ENCODE measurements around the gene CLPSL2. TPM values are rescaled to one million over a fixed set of nuclear protein-coding genes. Genes with fewer than 3 reads are reported as not detected.

The CLPSL2 gene
- total RNA-seq, 1 donor from 2014 or later: not detected

DNA sequence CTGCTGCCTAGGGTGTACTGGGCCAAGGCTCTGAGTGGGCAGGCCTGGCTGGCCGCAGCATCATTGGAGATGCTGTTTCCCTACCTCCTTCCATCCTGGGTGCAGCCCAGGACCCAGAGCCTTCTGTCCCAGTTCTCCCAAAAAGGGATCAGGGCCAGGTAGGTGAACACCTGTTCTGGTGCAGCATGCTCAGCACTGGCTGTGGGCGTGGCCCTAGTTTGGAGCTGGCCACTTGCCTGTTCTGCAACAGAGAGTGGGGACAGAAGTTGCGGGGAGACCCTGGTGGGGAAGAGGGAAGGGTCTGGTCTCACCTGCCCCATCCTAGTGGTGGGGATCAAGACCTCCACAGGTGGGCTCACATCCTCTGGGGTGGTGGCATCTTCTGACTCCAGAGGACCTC is 40.9 kb upstream of the CLPSL2 start:
- no peaks in the 10 kb centered on the region for H4K20me1 ChIP-seq (ENCODE audit: insufficient read depth, low read length)
- no peak overlapping the region for H2AFZ ChIP-seq (ENCODE audit: low read depth, low read length)
- peaks cover 15% of the 10 kb centered on the region for H3K27me3 Mint-ChIP-seq (ENCODE audit: low read depth, unreplicated experiment)
- no peaks in the 10 kb centered on the region for H3K79me2 ChIP-seq (ENCODE audit: insufficient read depth, low read length)
- H3K27ac ChIP-seq (ENCODE audit: low read depth, low read length): no peak overlapping the region
- no peak overlapping the region for H3K27ac Mint-ChIP-seq (ENCODE audit: unreplicated experiment)
- no peak overlapping the region for H3K4me2 ChIP-seq (ENCODE audit: low read length)
- H3K4me1 Mint-ChIP-seq (ENCODE audit: low read depth, unreplicated experiment): peaks cover 15% of the 10 kb centered on the region
- DNase-seq (ENCODE audit: low read depth): no peak
- H3K9me3 Mint-ChIP-seq (ENCODE audit: unreplicated experiment): no peaks in the 10 kb centered on the region
- no peak overlapping the region for H3K4me3 ChIP-seq (ENCODE audit: insufficient read depth, low read depth, low read length)
- H3K4me3 Mint-ChIP-seq (ENCODE audit: unreplicated experiment): no peak overlapping the region
- H3K27me3 ChIP-seq (ENCODE audit: insufficient read depth, low read length): no peaks in the 10 kb centered on the region
- TF ChIP-seq, protein P1, sequence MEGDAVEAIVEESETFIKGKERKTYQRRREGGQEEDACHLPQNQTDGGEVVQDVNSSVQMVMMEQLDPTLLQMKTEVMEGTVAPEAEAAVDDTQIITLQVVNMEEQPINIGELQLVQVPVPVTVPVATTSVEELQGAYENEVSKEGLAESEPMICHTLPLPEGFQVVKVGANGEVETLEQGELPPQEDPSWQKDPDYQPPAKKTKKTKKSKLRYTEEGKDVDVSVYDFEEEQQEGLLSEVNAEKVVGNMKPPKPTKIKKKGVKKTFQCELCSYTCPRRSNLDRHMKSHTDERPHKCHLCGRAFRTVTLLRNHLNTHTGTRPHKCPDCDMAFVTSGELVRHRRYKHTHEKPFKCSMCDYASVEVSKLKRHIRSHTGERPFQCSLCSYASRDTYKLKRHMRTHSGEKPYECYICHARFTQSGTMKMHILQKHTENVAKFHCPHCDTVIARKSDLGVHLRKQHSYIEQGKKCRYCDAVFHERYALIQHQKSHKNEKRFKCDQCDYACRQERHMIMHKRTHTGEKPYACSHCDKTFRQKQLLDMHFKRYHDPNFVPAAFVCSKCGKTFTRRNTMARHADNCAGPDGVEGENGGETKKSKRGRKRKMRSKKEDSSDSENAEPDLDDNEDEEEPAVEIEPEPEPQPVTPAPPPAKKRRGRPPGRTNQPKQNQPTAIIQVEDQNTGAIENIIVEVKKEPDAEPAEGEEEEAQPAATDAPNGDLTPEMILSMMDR (IDR thresholded peaks at IDR 0.05; ENCODE audit: insufficient read depth, low read depth, low read length): no peak
- no peak for TF ChIP-seq EZH2 (IDR thresholded peaks at IDR 0.05; ENCODE audit: insufficient read depth, low read length)
- H3K9ac ChIP-seq (ENCODE audit: low read length): no peak overlapping the region
- H3K36me3 ChIP-seq (ENCODE audit: insufficient read depth, low read length): no peaks in the 10 kb centered on the region
- no peaks in the 10 kb centered on the region for H3K9me3 ChIP-seq (ENCODE audit: insufficient read depth, low read depth, low read length)
- no peaks in the 10 kb centered on the region for H3K36me3 Mint-ChIP-seq (ENCODE audit: low read depth, unreplicated experiment)
- FAIRE-seq: no peak
- H3K4me1 ChIP-seq (ENCODE audit: insufficient read depth, low read length): peaks cover 11% of the 10 kb centered on the region

DNA sequence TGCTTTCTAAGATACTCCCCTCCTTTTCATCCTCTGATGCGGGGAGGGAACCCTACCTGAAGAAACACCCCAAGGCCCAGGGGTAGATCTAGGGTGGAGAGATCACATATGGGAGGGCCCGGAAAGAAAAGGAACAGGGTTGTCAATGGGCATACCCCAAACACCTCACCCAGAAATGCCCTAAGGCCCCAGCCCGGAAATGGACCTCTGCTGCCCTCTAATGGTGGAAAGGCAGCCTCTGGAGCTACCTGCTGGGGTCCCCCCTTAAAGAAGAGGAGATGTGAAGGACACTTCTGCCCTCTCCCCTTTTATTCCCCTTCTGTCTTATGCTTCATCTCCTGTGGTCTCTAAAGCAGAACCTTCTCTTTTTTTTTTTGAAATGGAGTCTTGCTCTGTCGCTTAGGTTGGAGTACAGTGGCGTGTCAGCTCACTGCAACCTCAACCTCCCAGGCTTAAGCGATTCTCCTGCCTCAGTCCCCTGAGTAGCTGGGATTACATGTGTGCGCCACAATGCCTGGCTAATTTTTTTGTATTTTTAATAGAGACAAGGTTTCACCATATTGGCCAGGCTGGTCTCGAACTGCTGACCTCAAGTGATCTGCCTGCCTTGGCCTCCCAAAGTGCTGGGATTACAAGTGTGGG is 40.0 kb upstream of the CLPSL2 start:
- H3K36me3 Mint-ChIP-seq (ENCODE audit: low read depth, unreplicated experiment): no peaks in the 10 kb centered on the region
- Histone ChIP-seq H3K4me1 (ENCODE audit: insufficient read depth, low read length) (peaks cover 8% of the 10 kb centered on the region), H3K27me3 (ENCODE audit: insufficient read depth, low read length) (no peaks in the 10 kb centered on the region), H4K20me1 (ENCODE audit: insufficient read depth, low read length) (no peaks in the 10 kb centered on the region), H3K4me2 (ENCODE audit: low read length) (no peak overlapping the region), H3K27ac (ENCODE audit: low read depth, low read length) (no peak overlapping the region), H3K9me3 (ENCODE audit: insufficient read depth, low read depth, low read length) (no peaks in the 10 kb centered on the region), H3K36me3 (ENCODE audit: insufficient read depth, low read length) (no peaks in the 10 kb centered on the region), H3K79me2 (ENCODE audit: insufficient read depth, low read length) (no peaks in the 10 kb centered on the region), H2AFZ (ENCODE audit: low read depth, low read length) (no peak overlapping the region), H3K9ac (ENCODE audit: low read length) (no peak overlapping the region), H3K4me3 (ENCODE audit: insufficient read depth, low read depth, low read length) (no peak overlapping the region)
- no peak for DNase-seq (ENCODE audit: low read depth)
- peaks cover 12% of the 10 kb centered on the region for H3K27me3 Mint-ChIP-seq (ENCODE audit: low read depth, unreplicated experiment)
- H3K4me1 Mint-ChIP-seq (ENCODE audit: low read depth, unreplicated experiment): peaks cover 15% of the 10 kb centered on the region
- no peak for TF ChIP-seq EZH2 (IDR thresholded peaks at IDR 0.05; ENCODE audit: insufficient read depth, low read length)
- TF ChIP-seq, protein P1 (IDR thresholded peaks at IDR 0.05; ENCODE audit: insufficient read depth, low read depth, low read length): peak; percentile 89
- H3K4me3 Mint-ChIP-seq (ENCODE audit: unreplicated experiment): no peak overlapping the region
- H3K9me3 Mint-ChIP-seq (ENCODE audit: unreplicated experiment): no peaks in the 10 kb centered on the region
- FAIRE-seq: no peak
- no peak overlapping the region for H3K27ac Mint-ChIP-seq (ENCODE audit: unreplicated experiment)

DNA sequence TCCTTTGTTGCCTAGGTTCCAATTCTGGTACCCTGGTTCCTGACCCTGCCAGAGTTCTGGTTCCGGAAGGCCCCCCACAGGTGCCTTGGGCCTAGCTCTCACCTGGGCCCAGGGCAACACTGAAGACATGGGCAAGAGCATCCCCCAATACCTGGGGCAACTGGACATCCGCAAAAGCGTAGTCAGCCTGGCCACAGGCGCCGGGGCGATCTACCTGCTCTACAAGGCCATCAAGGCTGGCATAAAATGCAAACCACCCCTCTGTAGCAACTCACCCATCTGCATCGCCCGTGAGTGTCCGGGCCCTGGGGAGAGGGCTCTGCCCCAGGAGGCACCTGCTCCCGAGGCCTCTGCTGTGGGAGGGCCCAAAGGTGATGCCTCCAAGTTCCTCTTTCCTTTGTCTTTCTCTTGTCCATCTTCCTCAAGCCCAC is 39.4 kb upstream of the CLPSL2 start, which contains the start of gene ARMC12:
Gene ARMC12 (plus strand): TSS at position 51 of the 431 bp plus-strand sequence. CDS start 77 bp downstream, at position 128.
- FAIRE-seq (no peak), DNase-seq (ENCODE audit: low read depth) (no peak)
- H3K27me3 ChIP-seq (ENCODE audit: insufficient read depth, low read length): no peaks in the 10 kb centered on the region
- no peak for TF ChIP-seq EZH2 (IDR thresholded peaks at IDR 0.05; ENCODE audit: insufficient read depth, low read length)
- TF ChIP-seq, protein P1 (IDR thresholded peaks at IDR 0.05; ENCODE audit: insufficient read depth, low read depth, low read length): no peak
- no peaks in the 10 kb centered on the region for H3K36me3 ChIP-seq (ENCODE audit: insufficient read depth, low read length)
- peaks cover 8% of the 10 kb centered on the region for H3K4me1 ChIP-seq (ENCODE audit: insufficient read depth, low read length)
- no peaks in the 10 kb centered on the region for H3K9me3 Mint-ChIP-seq (ENCODE audit: unreplicated experiment)
- no peak within 1 kb of the TSS for H3K4me2 ChIP-seq (ENCODE audit: low read length)
- peaks cover 15% of the 10 kb centered on the region for H3K4me1 Mint-ChIP-seq (ENCODE audit: low read depth, unreplicated experiment)
- peaks cover 12% of the 10 kb centered on the region for H3K27me3 Mint-ChIP-seq (ENCODE audit: low read depth, unreplicated experiment)
- H3K27ac ChIP-seq (ENCODE audit: low read depth, low read length): no peak within 1 kb of the TSS
- no peak within 1 kb of the TSS for H3K27ac Mint-ChIP-seq (ENCODE audit: unreplicated experiment)
- no peak within 1 kb of the TSS for H2AFZ ChIP-seq (ENCODE audit: low read depth, low read length)
- H3K36me3 Mint-ChIP-seq (ENCODE audit: low read depth, unreplicated experiment): no peaks in the 10 kb centered on the region
- no peak within 1 kb of the TSS for H3K4me3 ChIP-seq (ENCODE audit: insufficient read depth, low read depth, low read length)
- H3K9me3 ChIP-seq (ENCODE audit: insufficient read depth, low read depth, low read length): no peaks in the 10 kb centered on the region
- no peaks in the 10 kb centered on the region for H4K20me1 ChIP-seq (ENCODE audit: insufficient read depth, low read length)
- no peak within 1 kb of the TSS for H3K9ac ChIP-seq (ENCODE audit: low read length)
- H3K4me3 Mint-ChIP-seq (ENCODE audit: unreplicated experiment): no peak within 1 kb of the TSS
- H3K79me2 ChIP-seq (ENCODE audit: insufficient read depth, low read length): no peaks in the 10 kb centered on the region

Measured in astrocyte (in vitro differentiated cells and primary cell).